Keratinocyte (primary cell): Measurements from ENCODE around the gene TBPL2. TPM values are rescaled to one million over a fixed set of nuclear protein-coding genes. Genes with fewer than 3 reads are reported as not detected.

Experiments
- DNase-seq: peaks from one replicate; pipeline ENCODE4 v3.0.0-alpha.2; 2011; ENCODE audit warnings: low read depth, missing footprints, low spot score
- FAIRE-seq: peaks from 2 replicates; lab custom pipeline; 2011; peaks lifted over from hg19 to GRCh38; lab: Jason Lieb, UNC
- H2AFZ ChIP-seq: 2 replicates; pipeline ENCODE4 v1.6.0; 2012; ENCODE audit warnings: low read length, control low read depth, inconsistent platforms; ENCODE audit not compliant: control insufficient read depth
- H3K27ac ChIP-seq: 2 replicates; pipeline ENCODE4 v1.5.1; 2011; ENCODE audit warnings: low read length; ENCODE audit not compliant: control insufficient read depth, insufficient read depth
- H3K27me3 ChIP-seq: 3 replicates; pipeline ENCODE4 v1.6.0; 2011; ENCODE audit warnings: low read length; ENCODE audit not compliant: control insufficient read depth, insufficient read depth; ENCODE audit errors: extremely low read depth
- H3K36me3 ChIP-seq, 2 experiments: 2 replicates in 1 of 2; 3 replicates in 1 of 2; pipeline ENCODE4 v1.5.1; 2011; ENCODE audit warnings: low read length in 2 of 2, mild to moderate bottlenecking in 1 of 2; ENCODE audit not compliant: control insufficient read depth in 2 of 2, insufficient read depth in 2 of 2; ENCODE audit errors: extremely low read depth in 1 of 2
- H3K4me1 ChIP-seq: 3 replicates; pipeline ENCODE4 v1.5.1; 2011; ENCODE audit warnings: low read length; ENCODE audit not compliant: control insufficient read depth, insufficient read depth; ENCODE audit errors: extremely low read depth
- H3K4me2 ChIP-seq: 3 replicates; pipeline ENCODE4 v1.6.0; 2011; ENCODE audit warnings: low read depth, low read length; ENCODE audit not compliant: control insufficient read depth, insufficient read depth; ENCODE audit errors: extremely low read depth
- H3K4me3 ChIP-seq, 3 experiments: fragments of 200-600 bp in 1 of 3; sonication (generic) in 1 of 3; 2 replicates in 2 of 3; 3 replicates in 1 of 3; pipeline ENCODE4 v1.5.1; 2011 to 2016; ENCODE audit warnings: low read length in 3 of 3, mild to moderate bottlenecking in 3 of 3, control low read depth in 2 of 3, inconsistent platforms in 1 of 3, low read depth in 1 of 3, mixed read lengths in 1 of 3, mixed run types in 1 of 3, moderate library complexity in 1 of 3; ENCODE audit not compliant: control insufficient read depth in 2 of 3, insufficient read depth in 2 of 3; ENCODE audit errors: extremely low read depth in 1 of 3
- H3K79me2 ChIP-seq: 2 replicates; pipeline ENCODE4 v1.6.0; 2012; ENCODE audit warnings: low read length; ENCODE audit not compliant: control insufficient read depth, insufficient read depth
- H3K9ac ChIP-seq: 3 replicates; pipeline ENCODE4 v1.6.0; 2011; ENCODE audit warnings: low read length; ENCODE audit not compliant: control insufficient read depth, insufficient read depth; ENCODE audit errors: extremely low read depth
- H3K9me1 ChIP-seq: 3 replicates; pipeline ENCODE4 v1.6.0; 2011; ENCODE audit warnings: low read length; ENCODE audit not compliant: control insufficient read depth, insufficient read depth; ENCODE audit errors: extremely low read depth
- H3K9me3 ChIP-seq: 2 replicates; pipeline ENCODE4 v1.5.1; 2012; ENCODE audit warnings: low read depth, low read length; ENCODE audit not compliant: control insufficient read depth
- H4K20me1 ChIP-seq: 3 replicates; pipeline ENCODE4 v1.6.0; 2011; ENCODE audit warnings: low read length; ENCODE audit not compliant: control insufficient read depth, insufficient read depth; ENCODE audit errors: extremely low read depth
- EZH2 ChIP-seq: IDR thresholded peaks from one replicate; pipeline ENCODE4 v1.6.1; 2012; ENCODE audit warnings: inconsistent platforms, mild to moderate bottlenecking, low read length, moderate library complexity
- dilution Hi-C: fragments of 300-500 bp; cut with MboI; formaldehyde crosslinking; loops from one replicate; pipeline ENCODE4 v1.7.0; 2020; ENCODE audit warnings: low sequenced_read_pairs; ENCODE audit not compliant: extremely low pct_ligation_motif_present
- polyA plus RNA-seq, 5 experiments: library from polyadenylated mRNA; depleted of rRNA in 3 of 5; stranded (reverse) in 3 of 5; stranded (forward) in 1 of 5; unstranded in 1 of 5; fragments of >200 nt; gene quantifications; 1 replicate in 1 of 5; 2 replicates in 3 of 5; 3 replicates in 1 of 5; pipeline versions ENCODE4 v1.2.1 to v1.2.3, GENCODE V29; 2011 to 2012; ENCODE audit warnings: missing spikeins in 2 of 5, low read depth in 1 of 5, low replicate concordance in 1 of 5
- TF ChIP-seq, protein P1 (sequence below), 3 experiments: IDR thresholded peaks in 1 of 3; conservative IDR thresholded peaks in 1 of 3; optimal IDR thresholded peaks in 1 of 3; 2 replicates in 2 of 3; 3 replicates in 1 of 3; pipeline versions ENCODE3 to v1.5.1; 2011; ENCODE audit warnings: low read length in 3 of 3, mild to moderate bottlenecking in 3 of 3, moderate library complexity in 2 of 3, control low read depth in 1 of 3, inconsistent platforms in 1 of 3; ENCODE audit not compliant: insufficient read depth in 2 of 3; ENCODE audit errors: extremely low read depth in 1 of 3

TBPL2 gene
- polyA plus RNA-seq, 1 donor (not counting 4 experiments of a cell fraction or from before 2014, with no cell fraction given) = not detected

DNA sequence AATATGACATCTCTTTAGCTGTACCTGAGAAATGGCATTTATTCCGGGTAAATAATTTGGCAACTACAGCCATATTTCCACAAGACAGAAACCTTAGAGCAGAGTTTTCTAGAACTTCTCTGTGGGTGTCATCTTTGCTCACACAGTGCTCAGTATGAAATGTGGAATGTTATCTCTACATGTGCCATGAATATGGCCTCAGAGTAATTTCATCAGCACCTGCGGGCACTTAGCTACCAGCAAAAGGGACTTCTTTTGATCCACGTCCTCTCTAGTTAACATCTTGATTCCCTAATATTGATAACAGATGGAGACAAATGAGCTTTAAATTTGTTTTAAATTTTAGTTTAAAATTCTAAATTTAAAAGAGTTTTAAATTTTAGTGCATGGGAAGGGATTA is 25.9 kb downstream of the TBPL2 start:
- TF ChIP-seq, protein P1, sequence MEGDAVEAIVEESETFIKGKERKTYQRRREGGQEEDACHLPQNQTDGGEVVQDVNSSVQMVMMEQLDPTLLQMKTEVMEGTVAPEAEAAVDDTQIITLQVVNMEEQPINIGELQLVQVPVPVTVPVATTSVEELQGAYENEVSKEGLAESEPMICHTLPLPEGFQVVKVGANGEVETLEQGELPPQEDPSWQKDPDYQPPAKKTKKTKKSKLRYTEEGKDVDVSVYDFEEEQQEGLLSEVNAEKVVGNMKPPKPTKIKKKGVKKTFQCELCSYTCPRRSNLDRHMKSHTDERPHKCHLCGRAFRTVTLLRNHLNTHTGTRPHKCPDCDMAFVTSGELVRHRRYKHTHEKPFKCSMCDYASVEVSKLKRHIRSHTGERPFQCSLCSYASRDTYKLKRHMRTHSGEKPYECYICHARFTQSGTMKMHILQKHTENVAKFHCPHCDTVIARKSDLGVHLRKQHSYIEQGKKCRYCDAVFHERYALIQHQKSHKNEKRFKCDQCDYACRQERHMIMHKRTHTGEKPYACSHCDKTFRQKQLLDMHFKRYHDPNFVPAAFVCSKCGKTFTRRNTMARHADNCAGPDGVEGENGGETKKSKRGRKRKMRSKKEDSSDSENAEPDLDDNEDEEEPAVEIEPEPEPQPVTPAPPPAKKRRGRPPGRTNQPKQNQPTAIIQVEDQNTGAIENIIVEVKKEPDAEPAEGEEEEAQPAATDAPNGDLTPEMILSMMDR (optimal IDR thresholded peaks at IDR 0.05 in 1 of 3, IDR thresholded peaks at IDR 0.05 in 1 of 3, conservative IDR thresholded peaks at IDR 0.05 in 1 of 3; ENCODE audit: extremely low read depth in 1 of 3, insufficient read depth in 2 of 3, low read length in 3 of 3) = no peak
- TF ChIP-seq EZH2 = no peak

GRCh38 chr14:55412676-55413075 is 27.7 kb downstream of the TBPL2 start:
- Histone ChIP-seq H3K9ac (peak overlapping the region; percentile 92), H3K79me2 (peaks cover 23% of the 10 kb centered on the region), H3K27me3 (no peaks in the 10 kb centered on the region), H3K36me3 (no peaks in the 10 kb centered on the region), H3K4me3 (peak overlapping the region in 1 of 3 experiments; percentile 62), H3K9me1 (no peaks in the 10 kb centered on the region), H4K20me1 (no peaks in the 10 kb centered on the region), H3K9me3 (no peaks in the 10 kb centered on the region), H3K4me1 (peaks cover 24% of the 10 kb centered on the region), H2AFZ (peak overlapping the region; percentile 87), H3K4me2 (peak overlapping the region; percentile 81), H3K27ac (peak overlapping the region; percentile 94)
- DNase-seq (no peak), FAIRE-seq (peak; percentile 90)
- dilution Hi-C loops = no loop called here
- no peak for TF ChIP-seq EZH2
- TF ChIP-seq, protein P1 (optimal IDR thresholded peaks at IDR 0.05 in 1 of 3, IDR thresholded peaks at IDR 0.05 in 1 of 3, conservative IDR thresholded peaks at IDR 0.05 in 1 of 3; ENCODE audit: extremely low read depth in 1 of 3, insufficient read depth in 2 of 3, low read length in 3 of 3) = no peak

More for the DNA sequence above, 25.9 kb downstream of the TBPL2 start:
- Histone ChIP-seq H3K27ac (no peak overlapping the region), H3K4me3 (no peak overlapping the region), H3K9ac (no peak overlapping the region), H3K4me2 (no peak overlapping the region), H3K27me3 (no peaks in the 10 kb centered on the region), H3K9me1 (no peaks in the 10 kb centered on the region), H4K20me1 (no peaks in the 10 kb centered on the region), H2AFZ (no peak overlapping the region), H3K4me1 (peaks cover 24% of the 10 kb centered on the region), H3K9me3 (no peaks in the 10 kb centered on the region), H3K79me2 (peaks cover 16% of the 10 kb centered on the region), H3K36me3 (no peaks in the 10 kb centered on the region)
- dilution Hi-C loops = no loop called here
- FAIRE-seq (no peak), DNase-seq (no peak)
